Measurements from ENCODE around the gene MYH9.

MYH9 gene

GRCh38 chr22:36302439-36303114 lies 85.2 kb downstream of the MYH9 start:
- no peak overlapping the region for H3K4me3 ChIP-seq (ENCODE audit: low read depth, low read length)
- TF ChIP-seq CTCF (IDR thresholded peaks at IDR 0.05; ENCODE audit: insufficient read depth, low read depth, low read length, missing control alignments), result no peak
- no peak for DNase-seq (ENCODE audit: low read depth)

- no peak overlapping the region for H3K4me3 ChIP-seq (ENCODE audit: low read depth, low read length)
- no peak for DNase-seq (ENCODE audit: low read depth)
- no peak for TF ChIP-seq CTCF (IDR thresholded peaks at IDR 0.05; ENCODE audit: insufficient read depth, low read depth, low read length, missing control alignments)
These were observed 85.9 kb downstream of the MYH9 start for GRCh38 chr22:36301851-36302250.

- TF ChIP-seq CTCF (IDR thresholded peaks at IDR 0.05; ENCODE audit: insufficient read depth, low read depth, low read length, missing control alignments), result peak; percentile 95
- peak; percentile 84 for DNase-seq (ENCODE audit: low read depth)
- no peak overlapping the region for H3K4me3 ChIP-seq (ENCODE audit: low read depth, low read length)
These were observed 86.4 kb downstream of the MYH9 start for GRCh38 chr22:36301384-36301828.

GRCh38 chr22:36300396-36301212 lies 87.2 kb downstream of the MYH9 start:
- H3K4me3 ChIP-seq (ENCODE audit: low read depth, low read length), result no peak overlapping the region
- DNase-seq (ENCODE audit: low read depth), result no peak
- TF ChIP-seq CTCF (IDR thresholded peaks at IDR 0.05; ENCODE audit: insufficient read depth, low read depth, low read length, missing control alignments), result no peak

GRCh38 chr22:36299911-36300310 lies 87.9 kb downstream of the MYH9 start:
- no peak overlapping the region for H3K4me3 ChIP-seq (ENCODE audit: low read depth, low read length)
- no peak for DNase-seq (ENCODE audit: low read depth)
- no peak for TF ChIP-seq CTCF (IDR thresholded peaks at IDR 0.05; ENCODE audit: insufficient read depth, low read depth, low read length, missing control alignments)

- no peak overlapping the region for H3K4me3 ChIP-seq (ENCODE audit: low read depth, low read length)
- no peak for DNase-seq (ENCODE audit: low read depth)
- TF ChIP-seq CTCF (IDR thresholded peaks at IDR 0.05; ENCODE audit: insufficient read depth, low read depth, low read length, missing control alignments), result no peak
These were observed 88.5 kb downstream of the MYH9 start for GRCh38 chr22:36299295-36299694.

All from GM12865 (cell line).